OCI-LY7 (cell line): Measurements from ENCODE around the gene CHST8.

Source experiments
- CTCF ChIP-seq: fragments of 200-600 bp; sonication (generic); conservative IDR thresholded peaks from 2 replicates; pipeline ENCODE4 v1.5.1; 2014; ENCODE audit warnings: mild to moderate bottlenecking, antibody characterized with exemption, low read length, moderate library complexity, mixed read lengths
- EZH2phosphoT487 ChIP-seq: fragments of 200-600 bp; sonication (generic); IDR thresholded peaks from 2 replicates; pipeline ENCODE4 v1.6.1; 2018; ENCODE audit warnings: low read depth, borderline replicate concordance, mild to moderate bottlenecking, mixed run types, antibody characterized with exemption, low read length, moderate library complexity, mixed read lengths

- TF ChIP-seq CTCF, result no peak
- no peak for TF ChIP-seq EZH2phosphoT487
These were observed 127.3 kb downstream of the CHST8 start for GRCh38 chr19:33749016-33749415.
